A549 (cell line): ENCODE measurements around the gene BASP1. TPM values are rescaled to one million over a fixed set of nuclear protein-coding genes. Genes with fewer than 3 reads are reported as not detected.
A peak's percentile ranks its signal among the peaks of the same experiment; 100 is the strongest.

Source experiments
- ATAC-seq, 2 experiments: fragments of 200-7000 bp in 1 of 2; fragments of >200 bp in 1 of 2; cut with Nextera tagmentation in 1 of 2; cut with Tn5 transposase in 1 of 2; 3 replicates each; pipeline versions ENCODE4 v1.8.0 to v1.9.1; 2018 to 2020; ENCODE audit warnings: mild to moderate bottlenecking in 1 of 2, moderate library complexity in 1 of 2
- CTCF ChIA-PET: fragments of 300-600 bp; sonication (Branson Sonifier 250); formaldehyde crosslinking; extraction: SDS; loops from one replicate; lab custom pipeline; 2021; ENCODE audit warnings: antibody characterized with exemption, inconsistent platforms; lab: Yijun Ruan, JAX
- POLR2A ChIA-PET: fragments of 350-600 bp; formaldehyde crosslinking; extraction: SDS; loops from one replicate; lab custom pipeline; 2021; ENCODE audit warnings: antibody characterized with exemption, inconsistent platforms; lab: Yijun Ruan, JAX
- DNase-seq, 2 experiments: peaks; one replicate each; pipeline versions ENCODE4 v3.0.0 to v3.0.0-alpha.2; 2011 to 2016; ENCODE audit warnings: low read depth in 1 of 2, low spot score in 1 of 2
- FAIRE-seq: peaks from 2 replicates; lab custom pipeline; 2011; peaks lifted over from hg19 to GRCh38; lab: Jason Lieb, UNC
- H3K27ac ChIP-seq, 2 experiments: fragments of >200 bp; sonication (Bioruptor Twin); formaldehyde crosslinking; 3 replicates each; pipeline ENCODE4 v1.5.1; 2016 to 2017
- H3K4me1 ChIP-seq: fragments of >200 bp; sonication (Bioruptor Twin); formaldehyde crosslinking; 3 replicates; pipeline ENCODE4 v1.6.1; 2016
- H3K4me2 ChIP-seq: fragments of >200 bp; sonication (Bioruptor Twin); formaldehyde crosslinking; 3 replicates; pipeline ENCODE4 v1.6.1; 2016
- H3K4me3 ChIP-seq: fragments of >200 bp; sonication (Bioruptor Twin); formaldehyde crosslinking; 3 replicates; pipeline ENCODE4 v1.5.1; 2016
- H3K9me3 ChIP-seq: fragments of >200 bp; sonication (Bioruptor Twin); formaldehyde crosslinking; 3 replicates; pipeline ENCODE4 v1.6.1; 2016
- BHLHE40 ChIP-seq: IDR thresholded peaks from 2 replicates; pipeline ENCODE4 v1.6.1; 2012; ENCODE audit warnings: low read depth, low read length, inconsistent platforms
- CBX8 ChIP-seq: fragments of 200-600 bp; sonication (generic); IDR thresholded peaks from 2 replicates; pipeline ENCODE4 v1.6.1; 2016
- FOSB ChIP-seq: fragments of 250-450 bp; sonication (Bioruptor Pico); IDR thresholded peaks from 2 replicates; pipeline ENCODE4 v1.5.0; 2020; ENCODE audit warnings: mild to moderate bottlenecking, moderate library complexity
- FOSL2 ChIP-seq, 2 experiments: fragments of 450-650 bp in 1 of 2; fragments of >200 bp in 1 of 2; sonication (Bioruptor Twin) in 1 of 2; formaldehyde crosslinking; IDR thresholded peaks; 2 replicates each; pipeline versions ENCODE4 v1.5.0 to v1.6.1; 2016 to 2020; ENCODE audit warnings: mild to moderate bottlenecking in 1 of 2, moderate library complexity in 1 of 2
- FOXS1 ChIP-seq: fragments of 250-450 bp; sonication (Bioruptor Pico); IDR thresholded peaks from 2 replicates; pipeline ENCODE4 v1.5.0; 2020; ENCODE audit warnings: mild to moderate bottlenecking, moderate library complexity
- HDAC2 ChIP-seq: fragments of 200-600 bp; sonication (generic); IDR thresholded peaks from 2 replicates; pipeline ENCODE4 v1.6.1; 2016
- HOXA7 ChIP-seq: fragments of 250-450 bp; sonication (Bioruptor Pico); IDR thresholded peaks from 2 replicates; pipeline ENCODE4 v1.5.0; 2020; ENCODE audit warnings: mild to moderate bottlenecking, moderate library complexity
- JUN ChIP-seq, 2 experiments: fragments of >200 bp; sonication (Bioruptor Twin); formaldehyde crosslinking; IDR thresholded peaks; 2 replicates in 1 of 2; 3 replicates in 1 of 2; pipeline ENCODE4 v1.6.1; 2016 to 2017
- JUNB ChIP-seq: fragments of >200 bp; sonication (Bioruptor Twin); formaldehyde crosslinking; IDR thresholded peaks from 2 replicates; pipeline ENCODE4 v1.6.1; 2016
- KDM1A ChIP-seq: fragments of 200-600 bp; sonication (generic); IDR thresholded peaks from 2 replicates; pipeline ENCODE4 v1.6.1; 2016; ENCODE audit warnings: low read depth, mild to moderate bottlenecking
- KDM5A ChIP-seq: fragments of 200-600 bp; sonication (generic); IDR thresholded peaks from 2 replicates; pipeline ENCODE4 v1.6.1; 2016; ENCODE audit warnings: antibody characterized with exemption, mild to moderate bottlenecking
- RAD21 ChIP-seq, 2 experiments: fragments of >200 bp in 1 of 2; sonication (Bioruptor Twin) in 1 of 2; formaldehyde crosslinking in 1 of 2; IDR thresholded peaks in 1 of 2; conservative IDR thresholded peaks in 1 of 2; 2 replicates in 1 of 2; 3 replicates in 1 of 2; pipeline ENCODE4 v1.6.1; 2012 to 2018; ENCODE audit warnings: inconsistent platforms in 1 of 2
- RCOR1 ChIP-seq: fragments of 150-350 bp; IDR thresholded peaks from 2 replicates; pipeline ENCODE4 v1.6.1; 2014; ENCODE audit warnings: antibody characterized with exemption, low read length, low read depth
- RNF2 ChIP-seq: fragments of 200-600 bp; sonication (generic); IDR thresholded peaks from 2 replicates; pipeline ENCODE4 v1.6.1; 2016; ENCODE audit warnings: low read depth, mild to moderate bottlenecking, antibody characterized with exemption, moderate library complexity, borderline replicate concordance
- SMC3 ChIP-seq: fragments of >200 bp; sonication (Bioruptor Twin); formaldehyde crosslinking; IDR thresholded peaks from 3 replicates; pipeline ENCODE4 v1.6.1; 2018; ENCODE audit warnings: inconsistent platforms
- TFCP2L1 ChIP-seq: fragments of 250-450 bp; sonication (Bioruptor Pico); IDR thresholded peaks from 2 replicates; pipeline ENCODE4 v1.5.0; 2021; ENCODE audit warnings: mild to moderate bottlenecking
- TP53 ChIP-seq: fragments of 250-450 bp; sonication (Bioruptor Pico); IDR thresholded peaks from 2 replicates; pipeline ENCODE4 v1.5.0; 2021; ENCODE audit warnings: mild to moderate bottlenecking, moderate library complexity
- ZC3H11A ChIP-seq: fragments of 450-650 bp; IDR thresholded peaks from 2 replicates; pipeline ENCODE4 v1.6.1; 2014; ENCODE audit warnings: antibody characterized with exemption, mild to moderate bottlenecking
- ZNF302 ChIP-seq: fragments of 250-450 bp; sonication (Bioruptor Pico); IDR thresholded peaks from 2 replicates; pipeline ENCODE4 v1.9.0; 2021; ENCODE audit warnings: inconsistent platforms, mild to moderate bottlenecking, moderate library complexity
- WGBS: methylation state at CpG from one replicate; pipeline ENCODE4 v1.1.6; 2017; ENCODE audit errors: missing lambda C conversion rate; 5-methylcytosine and 5-hydroxymethylcytosine counted together
- polyA plus RNA-seq, 4 experiments: library from polyadenylated mRNA; depleted of rRNA in 3 of 4; stranded (reverse); fragments of >200 nt; fragmentation: RNase III in 1 of 4; extraction: RNeasy Plus Mini Kit Qiagen cat#74134 plus additional on column Dnase treatment in 1 of 4; gene quantifications; 2 replicates in 3 of 4; 3 replicates in 1 of 4; pipeline ENCODE4 v1.2.3, GENCODE V29; 2011 to 2017
- TF ChIP-seq, protein P1 (sequence below): fragments of >200 bp; sonication (Bioruptor Twin); formaldehyde crosslinking; IDR thresholded peaks from 2 replicates; pipeline ENCODE4 v1.6.1; 2016

The BASP1 gene
- polyA plus RNA-seq, 2 of the 4 experiments (the other 2 are of a cell fraction) = 391 to 454 TPM

DNA sequence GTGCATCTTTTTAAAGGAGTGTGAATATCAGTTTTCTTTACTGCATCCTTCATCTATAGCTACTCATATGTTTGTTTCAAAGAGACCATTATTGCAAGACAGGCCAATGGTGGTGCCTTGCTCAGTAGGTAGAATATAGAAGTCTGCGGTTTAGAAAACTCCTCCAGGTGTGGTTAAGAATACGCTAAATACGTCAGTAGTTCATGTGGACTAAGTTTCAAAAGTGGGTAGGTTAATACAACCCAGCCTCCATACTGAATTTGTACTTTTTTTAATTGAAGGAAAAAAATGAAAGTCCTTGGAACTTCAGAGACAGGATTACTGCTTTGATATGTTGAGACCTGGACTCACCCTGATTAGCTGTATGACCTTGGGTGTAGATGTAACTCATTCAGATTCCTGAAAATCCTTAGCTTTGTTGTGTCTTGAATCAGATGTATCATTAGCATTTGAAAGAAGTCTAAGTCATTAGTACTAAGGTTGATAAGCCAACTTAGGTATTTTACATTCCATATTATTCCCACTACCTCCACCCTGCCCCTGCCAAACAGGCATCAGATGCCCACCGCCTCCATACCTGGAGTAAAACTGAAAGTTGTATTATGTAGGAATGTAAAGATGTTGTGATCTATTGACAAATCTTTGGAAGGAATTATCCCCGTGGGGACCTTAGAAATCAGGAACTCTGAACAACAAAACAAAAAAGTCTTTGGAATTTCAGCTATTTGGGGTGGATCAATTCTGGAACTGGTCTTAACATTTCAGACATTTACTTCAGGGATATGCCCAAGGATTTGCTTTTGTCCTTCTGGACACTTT is 6.1 kb downstream of the BASP1 start:
- Histone ChIP-seq H3K4me1 (peaks cover 86% of the 10 kb centered on the region), H3K4me2 (peak overlapping the region; percentile 84), H3K9me3 (no peaks in the 10 kb centered on the region), H3K4me3 (no peak overlapping the region), H3K27ac (peak overlapping the region in 1 of 2 experiments; percentile 38; a peak in 3 of 6 replicates)
- DNase-seq = no peak
- FAIRE-seq = no peak
- ChIA-PET POLR2A (interaction anchor here (1.1 kb wide), 1 partner anchor 9 kb away, joined by 3 read pairs; no protein-coding TSS in a partner anchor), CTCF (interaction anchor here (1.1 kb wide), 1 partner anchor 45 kb away, joined by 3 read pairs; no protein-coding TSS in a partner anchor)
- TF ChIP-seq FOSB (CRISPR knock-in tag) (no peak), ZC3H11A (no peak), RCOR1 (no peak), RAD21 (conservative IDR thresholded peaks at IDR 0.05 in 1 of 2, IDR thresholded peaks at IDR 0.05 in 1 of 2) (no peak), TFCP2L1 (CRISPR knock-in tag) (no peak), CBX8 (no peak), HOXA7 (no peak), JUNB (no peak), KDM1A (no peak)
- ATAC-seq = no peak
- 80% methylated on average over 5 of the region's 5 CpGs for WGBS

DNA sequence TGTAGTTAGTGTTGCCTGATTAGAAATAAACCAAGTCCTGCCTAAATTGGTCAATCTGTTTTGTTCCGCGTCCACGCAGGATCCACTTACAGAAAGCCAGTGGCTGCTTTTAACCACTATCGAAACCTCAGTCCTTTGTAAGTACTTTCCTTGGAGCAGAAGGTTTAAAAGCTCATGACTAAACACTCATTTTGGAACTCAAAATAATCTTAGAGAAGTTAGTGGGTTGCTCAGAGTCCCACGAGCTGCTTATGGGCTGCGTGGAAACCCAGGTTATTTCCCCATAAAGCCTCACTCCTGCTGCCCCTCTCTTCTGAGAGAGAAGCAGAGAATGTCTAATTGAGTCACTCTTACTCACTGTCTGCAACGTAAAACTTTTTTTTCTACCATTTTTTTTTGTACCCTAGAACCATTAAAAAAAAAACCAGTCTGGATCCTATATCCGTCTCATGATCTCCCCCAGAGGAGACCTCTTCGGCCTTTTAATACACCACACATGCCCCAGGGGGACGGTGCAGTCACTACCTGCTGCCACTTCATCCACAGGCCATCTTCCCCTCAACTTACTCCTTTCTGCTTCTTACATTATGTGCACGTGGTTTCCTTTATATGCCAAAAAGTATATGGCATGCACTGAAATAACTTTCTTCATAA is 7.6 kb downstream of the BASP1 start:
- no peak for FAIRE-seq
- ATAC-seq = peak; percentile 22 to 43; a peak in 3 of 6 replicates
- no peaks in the 10 kb centered on the region for H3K9me3 ChIP-seq
- CTCF ChIA-PET = interaction anchor here (1.4 kb wide), 1 partner anchor 9 kb away, joined by 9 read pairs; no protein-coding TSS in a partner anchor
- peak overlapping the region; percentile 84 for H3K4me2 ChIP-seq
- peak overlapping the region; percentile 18 to 68; a peak in 3 of 6 replicates for H3K27ac ChIP-seq
- H3K4me1 ChIP-seq = peaks cover 97% of the 10 kb centered on the region
- POLR2A ChIA-PET = no interaction called here
- WGBS = 64% methylated on average over 11 of the region's 11 CpGs
- H3K4me3 ChIP-seq = no peak overlapping the region
- no peak for DNase-seq
- no peak for TF ChIP-seq RNF2
- TF ChIP-seq, protein P1, sequence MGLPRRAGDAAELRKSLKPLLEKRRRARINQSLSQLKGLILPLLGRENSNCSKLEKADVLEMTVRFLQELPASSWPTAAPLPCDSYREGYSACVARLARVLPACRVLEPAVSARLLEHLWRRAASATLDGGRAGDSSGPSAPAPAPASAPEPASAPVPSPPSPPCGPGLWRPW = no peak
- no peak for TF ChIP-seq FOXS1 (CRISPR knock-in tag)
- no peak for TF ChIP-seq ZNF302 (CRISPR knock-in tag)
- TF ChIP-seq TP53 = no peak
- TF ChIP-seq SMC3 = no peak
- no peak for TF ChIP-seq HDAC2
- TF ChIP-seq KDM5A = no peak

DNA sequence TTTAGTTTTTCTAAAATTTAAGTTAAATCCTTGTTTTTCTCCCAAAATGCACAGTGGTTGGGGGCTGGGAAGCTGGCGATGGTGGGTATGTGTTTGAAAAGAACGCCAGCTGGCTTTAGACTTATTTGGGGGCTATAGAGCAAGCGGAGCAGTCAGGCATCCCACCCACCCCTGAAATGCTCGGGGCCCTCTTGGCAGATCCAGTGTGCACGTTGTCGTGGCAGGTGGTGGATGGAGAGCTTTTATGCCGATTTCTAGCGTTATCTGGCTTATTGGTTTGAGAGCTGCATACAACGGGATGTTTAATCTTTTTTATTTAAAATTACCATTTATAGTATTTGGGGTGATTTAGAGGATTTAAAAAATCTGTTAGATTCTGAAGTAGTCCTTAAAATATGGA is 8.1 kb downstream of the BASP1 start:
- FAIRE-seq (no peak), ATAC-seq (no peak), DNase-seq (no peak)
- H3K4me1 ChIP-seq = peaks cover 97% of the 10 kb centered on the region
- no peak overlapping the region for H3K4me3 ChIP-seq
- ChIA-PET CTCF (interaction anchor here (0.8 to 1.4 kb wide), 3 partner anchors 9 to 148 kb away, joined by 3 to 9 read pairs (median 5); no protein-coding TSS in a partner anchor), POLR2A (no interaction called here)
- peak overlapping the region in 1 of 2 experiments; percentile 68; a peak in 3 of 6 replicates for H3K27ac ChIP-seq
- TF ChIP-seq JUN (IDR thresholded peaks at IDR 0.05) = 0 out of 5 replicates have a peak, but pooled peaks of 1 of the 2 experiments have one; percentile 19
- TF ChIP-seq FOSL2 (IDR thresholded peaks at IDR 0.05) = no peak
- no peak for TF ChIP-seq FOSL2 (CRISPR knock-in tag; IDR thresholded peaks at IDR 0.05)
- TF ChIP-seq BHLHE40 = no peak
- H3K9me3 ChIP-seq = no peaks in the 10 kb centered on the region
- peak overlapping the region; percentile 84 for H3K4me2 ChIP-seq
- 87% methylated on average over 9 of the region's 9 CpGs for WGBS
